GM21528 (cell line): ENCODE data around the gene COL21A1.
"Not testable (repeated sequence)": the region's sequence is repeated elsewhere in the genome, so short reads cannot be mapped to it uniquely, and the experiment has no call there.

Experiments used
- ATAC-seq: cut with Tn5 transposase; IDR thresholded peaks from one replicate; pipeline ENCODE4 v1.9.1; 2021; ENCODE audit warnings: mild to moderate bottlenecking, moderate library complexity; ENCODE audit not compliant: unreplicated experiment, low FRiP score

Gene COL21A1

GRCh38 chr6:56246881-56247653, at the start of gene COL21A1:
COL21A1 (minus strand) TSS chr6:56247580; CDS start chr6:56182618, 64,962 bp downstream.
- no peak for ATAC-seq

GRCh38 chr6:56293781-56294180, 46.4 kb upstream of the COL21A1 start:
- no peak for ATAC-seq

- ATAC-seq = no peak
Observed at GRCh38 chr6:56292505-56293181, 45.3 kb upstream of the COL21A1 start.

GRCh38 chr6:56291302-56291917, 44.0 kb upstream of the COL21A1 start:
- no peak for ATAC-seq

- ATAC-seq = no peak
Observed at GRCh38 chr6:56289721-56290120, 42.3 kb upstream of the COL21A1 start.

GRCh38 chr6:56288347-56288746, 41.0 kb upstream of the COL21A1 start:
- ATAC-seq = no peak

GRCh38 chr6:56282391-56282790, 35.0 kb upstream of the COL21A1 start:
- ATAC-seq = no peak

DNA sequence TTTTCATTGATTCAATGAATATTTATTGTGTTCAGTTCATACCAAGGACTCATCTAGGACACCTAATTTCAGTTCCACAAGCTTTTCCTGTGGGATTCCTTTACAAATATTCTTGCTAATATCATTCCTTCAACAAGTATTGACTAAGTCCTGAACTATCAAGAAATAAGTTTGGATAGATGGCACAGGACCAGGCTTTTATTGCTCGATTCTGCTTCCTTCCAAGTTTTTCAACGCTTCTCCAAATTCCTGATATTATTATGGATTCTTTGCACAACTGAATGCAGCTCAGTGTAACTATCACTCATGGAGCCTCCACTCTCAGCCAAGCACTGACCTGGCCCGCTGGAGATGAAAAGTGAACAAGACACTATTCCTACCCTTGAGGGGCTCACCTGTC, 32.7 kb upstream of the COL21A1 start:
- no peak for ATAC-seq

GRCh38 chr6:56279331-56280080, 32.1 kb upstream of the COL21A1 start:
- ATAC-seq = no peak

DNA sequence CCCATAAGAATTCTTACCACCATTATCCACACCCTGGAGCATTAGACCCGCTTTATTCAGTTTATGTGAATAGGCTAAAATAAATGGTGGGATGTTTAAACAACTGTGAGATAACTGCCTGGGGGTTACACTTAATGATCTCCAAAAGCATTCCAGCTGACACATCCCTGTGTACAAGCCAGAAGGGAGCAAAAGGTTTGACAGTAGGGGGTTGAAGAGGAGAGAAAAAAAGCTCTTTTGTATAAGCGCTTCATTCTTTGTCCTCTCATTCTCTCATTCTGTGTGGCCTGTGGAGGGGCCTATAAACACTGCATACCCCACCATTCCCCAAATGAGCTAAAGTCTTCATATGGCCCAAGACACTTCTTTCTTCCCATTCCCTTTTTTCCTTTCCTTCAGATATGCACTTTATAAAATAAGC, 30.8 kb upstream of the COL21A1 start:
- ATAC-seq = no peak

DNA sequence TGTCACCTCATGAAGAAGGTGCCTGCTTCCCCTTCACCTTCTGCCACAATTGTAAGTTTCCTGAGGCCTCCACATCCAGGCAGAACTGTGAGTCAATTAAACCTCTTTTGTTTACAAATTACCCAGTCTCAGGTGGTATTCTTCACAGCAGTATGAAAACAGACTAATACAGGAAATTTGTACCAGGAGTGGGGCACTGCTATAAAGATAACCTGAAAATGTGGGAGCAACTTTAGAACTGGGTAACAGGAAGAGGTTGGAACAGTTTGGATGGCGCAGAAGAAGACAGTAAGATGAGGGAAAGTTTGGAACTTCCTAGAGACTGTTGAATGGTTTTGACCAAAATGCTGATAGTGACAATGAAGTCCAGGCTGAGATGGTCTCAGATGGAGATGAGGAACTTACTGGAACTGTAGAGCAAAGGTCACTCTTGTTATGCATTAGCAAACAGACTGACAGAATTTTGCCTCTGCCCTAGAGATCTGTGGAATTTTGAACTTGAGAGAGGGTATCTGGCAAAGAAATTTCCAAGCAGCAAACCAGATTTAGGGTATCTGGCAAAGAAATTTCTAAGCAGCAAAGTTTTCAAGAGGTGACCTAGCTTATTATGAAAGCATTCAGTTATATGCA, 23.5 kb upstream of the COL21A1 start:
- ATAC-seq = no peak

DNA sequence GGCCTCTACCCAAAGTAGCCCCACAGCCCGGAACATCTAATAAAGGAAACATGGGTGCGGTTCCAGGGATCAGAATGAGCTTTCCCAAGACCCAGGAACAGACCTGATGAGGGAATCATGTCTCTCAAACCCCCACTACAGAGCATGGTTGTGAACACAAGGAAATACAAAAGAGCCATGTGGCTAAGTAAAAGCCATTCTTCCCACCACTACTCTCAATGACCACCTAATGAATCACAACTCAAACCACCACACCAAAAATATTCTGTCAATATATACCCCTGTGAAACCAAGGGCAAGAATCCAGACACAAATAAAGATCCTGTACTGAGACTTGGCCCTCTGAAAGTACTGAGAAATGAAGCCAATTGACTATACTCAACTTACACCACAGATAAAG, 20.9 kb upstream of the COL21A1 start:
- ATAC-seq = no peak

DNA sequence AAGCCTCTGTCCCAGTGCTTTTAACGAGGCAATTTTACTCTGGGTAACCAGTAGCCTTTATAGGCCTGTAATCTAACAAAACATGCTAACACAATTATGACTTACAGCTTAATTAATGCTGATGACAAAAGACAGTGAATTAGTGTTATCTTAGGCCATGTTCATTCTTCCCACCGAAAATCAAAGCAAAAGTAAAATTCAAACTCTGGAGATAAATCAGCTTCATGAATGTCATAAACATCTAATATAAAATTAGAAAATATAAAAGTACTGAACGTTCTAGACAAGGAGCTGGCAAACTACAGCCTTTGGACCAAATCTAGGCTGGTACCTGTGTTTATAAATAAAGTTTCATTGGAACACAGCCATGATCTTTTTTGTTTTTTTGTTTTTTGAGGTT, 18.6 kb upstream of the COL21A1 start:
- no peak for ATAC-seq

GRCh38 chr6:56263596-56264315, 16.4 kb upstream of the COL21A1 start:
- no peak for ATAC-seq

GRCh38 chr6:56260593-56260992, 13.2 kb upstream of the COL21A1 start:
- not testable (repeated sequence) for ATAC-seq

DNA sequence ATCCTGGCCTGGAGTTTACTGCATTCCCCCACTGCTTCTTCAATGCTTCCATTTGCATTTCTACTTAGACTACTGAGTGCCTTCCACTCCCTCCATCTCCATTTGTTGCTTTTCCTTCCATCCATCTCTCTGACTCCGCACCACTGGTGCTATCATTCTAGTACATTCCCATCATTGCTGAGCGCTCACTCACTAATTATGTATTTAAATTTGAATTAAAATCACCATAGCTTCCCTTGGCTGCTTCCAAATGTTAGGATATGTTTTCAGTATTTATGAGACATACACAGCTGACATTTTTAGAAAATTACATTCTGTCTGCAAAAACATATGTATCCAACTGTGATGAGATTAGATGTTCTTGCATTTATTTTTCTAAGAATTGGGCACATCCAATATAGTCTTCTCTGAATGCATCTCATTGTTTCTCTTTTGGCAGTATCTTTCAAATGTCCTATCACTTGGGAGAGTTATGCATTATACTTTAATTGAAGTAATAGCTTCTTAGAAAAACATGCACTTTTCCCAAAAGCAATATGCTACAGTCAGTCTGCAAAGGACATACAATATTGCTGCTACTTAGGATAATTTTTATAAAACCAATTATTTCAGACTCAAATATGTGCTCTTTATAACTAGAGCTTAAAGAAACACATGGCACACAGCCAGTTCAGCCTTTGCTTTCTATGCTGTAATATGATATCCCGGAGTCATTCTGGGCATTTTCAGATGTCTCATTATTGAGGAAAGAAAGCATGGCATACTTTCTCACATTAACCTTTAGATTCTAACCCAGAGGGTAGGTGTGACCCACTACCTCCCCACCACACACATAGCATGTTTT, 12.1 kb upstream of the COL21A1 start:
- no peak for ATAC-seq

- no peak for ATAC-seq
Observed at GRCh38 chr6:56255349-56255748, 8.0 kb upstream of the COL21A1 start.

DNA sequence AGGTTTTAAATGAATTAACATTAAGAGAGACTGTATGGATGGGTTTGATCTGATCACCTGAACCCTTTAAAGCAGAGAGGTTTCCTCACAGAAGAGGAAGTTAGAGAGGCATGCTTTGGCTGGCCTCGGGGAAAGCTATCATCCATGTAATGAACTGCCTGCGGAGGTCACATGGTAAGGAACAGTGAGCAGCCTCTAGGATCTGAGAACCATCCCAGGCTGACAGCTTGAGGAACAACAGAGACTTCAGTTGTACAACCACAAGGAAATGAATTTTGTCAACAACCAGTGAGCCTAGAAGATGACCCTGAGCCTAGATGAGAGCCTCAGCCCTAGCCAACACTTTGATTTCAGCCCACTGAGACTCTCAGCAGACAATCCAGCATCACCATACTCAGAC, 2.9 kb upstream of the COL21A1 start:
- no peak for ATAC-seq

- ATAC-seq = no peak
Observed at GRCh38 chr6:56247654-56248122, 308 bp upstream of the COL21A1 start.
